CD8-positive, alpha-beta memory T cell (primary cell): ENCODE measurements around the gene LPAR1. TPM values are rescaled to one million over a fixed set of nuclear protein-coding genes. Genes with fewer than 3 reads are reported as not detected.

Experiments used
- CTCF ChIA-PET: fragments of 350-600 bp; sonication (Branson Sonifier 250); formaldehyde crosslinking; loops from one replicate; lab custom pipeline; 2021; ENCODE audit warnings: antibody characterized with exemption; lab: Charles Lee
- POLR2A ChIA-PET: fragments of 350-600 bp; sonication (Branson Sonifier 250); formaldehyde crosslinking; loops from one replicate; lab custom pipeline; 2021; ENCODE audit warnings: antibody characterized with exemption; lab: Charles Lee
- DNase-seq, 5 donors: peaks; one replicate each; pipeline versions ENCODE4 v3.0.0 to v3.0.0-alpha.2; 2020 to 2022; ENCODE audit warnings: mixed read lengths in 1 of 5
- H3K27ac ChIP-seq: one replicate; pipeline ENCODE4 v1.7.0; 2013; ENCODE audit warnings: low read depth, mild to moderate bottlenecking, low read length, moderate library complexity
- H3K27me3 ChIP-seq: 2 replicates; pipeline ENCODE4 v1.7.0; 2013; ENCODE audit warnings: low read length, mild to moderate bottlenecking; ENCODE audit not compliant: insufficient read depth, poor library complexity, severe bottlenecking
- H3K36me3 ChIP-seq: 2 replicates; pipeline ENCODE4 v1.7.0; 2013; ENCODE audit warnings: mild to moderate bottlenecking, low read length, moderate library complexity; ENCODE audit not compliant: insufficient read depth
- H3K4me1 ChIP-seq: 2 replicates; pipeline ENCODE4 v1.7.0; 2013; ENCODE audit warnings: mild to moderate bottlenecking, low read length, moderate library complexity; ENCODE audit not compliant: insufficient read depth
- H3K4me3 ChIP-seq: 2 replicates; pipeline ENCODE4 v1.7.0; 2013; ENCODE audit warnings: mild to moderate bottlenecking, low read length
- H3K9me3 ChIP-seq: 2 replicates; pipeline ENCODE4 v1.7.0; 2013; ENCODE audit warnings: mild to moderate bottlenecking, low read length
- H3K27ac Mint-ChIP-seq, 8 donors: one replicate each; pipeline ENCODE4 v1.8.0; 2020 to 2021; ENCODE audit warnings: mixed read lengths in 8 of 8, mild to moderate bottlenecking in 6 of 8, inconsistent platforms in 3 of 8, moderate library complexity in 3 of 8
- H3K27me3 Mint-ChIP-seq, 2 donors: one replicate each; pipeline ENCODE4 v1.8.0; 2020 to 2021; ENCODE audit warnings: mixed read lengths in 2 of 2, mild to moderate bottlenecking in 1 of 2, moderate library complexity in 1 of 2
- H3K36me3 Mint-ChIP-seq, 3 donors: one replicate each; pipeline ENCODE4 v1.8.0; 2020 to 2021; ENCODE audit warnings: mixed read lengths in 3 of 3, inconsistent platforms in 1 of 3, mild to moderate bottlenecking in 1 of 3
- H3K4me1 Mint-ChIP-seq, 3 donors: one replicate each; pipeline ENCODE4 v1.8.0; 2020 to 2021; ENCODE audit warnings: mixed read lengths in 3 of 3, inconsistent platforms in 1 of 3, mild to moderate bottlenecking in 1 of 3
- H3K4me3 Mint-ChIP-seq, 7 donors: one replicate each; pipeline ENCODE4 v1.8.0; 2020 to 2021; ENCODE audit warnings: mixed read lengths in 7 of 7, mild to moderate bottlenecking in 6 of 7, moderate library complexity in 4 of 7, inconsistent platforms in 2 of 7
- H3K9me3 Mint-ChIP-seq, 5 donors: one replicate each; pipeline ENCODE4 v1.8.0; 2020 to 2022; ENCODE audit warnings: mixed read lengths in 5 of 5, mild to moderate bottlenecking in 3 of 5, moderate library complexity in 2 of 5, inconsistent platforms in 1 of 5
- polyA plus RNA-seq: library from polyadenylated mRNA; unstranded; fragments of 300-500 nt; fragmentation: Illumina TruSeq; gene quantifications from one replicate; pipeline ENCODE4 v1.2.3, GENCODE V29; 2021
- total RNA-seq, 2 experiments: library from RNA; stranded (reverse); gene quantifications; one replicate each; pipeline ENCODE4 v1.2.3, GENCODE V29; 2021

The LPAR1 gene
- total and polyA plus RNA-seq, 3 experiments from 2014 or later: not detected

DNA sequence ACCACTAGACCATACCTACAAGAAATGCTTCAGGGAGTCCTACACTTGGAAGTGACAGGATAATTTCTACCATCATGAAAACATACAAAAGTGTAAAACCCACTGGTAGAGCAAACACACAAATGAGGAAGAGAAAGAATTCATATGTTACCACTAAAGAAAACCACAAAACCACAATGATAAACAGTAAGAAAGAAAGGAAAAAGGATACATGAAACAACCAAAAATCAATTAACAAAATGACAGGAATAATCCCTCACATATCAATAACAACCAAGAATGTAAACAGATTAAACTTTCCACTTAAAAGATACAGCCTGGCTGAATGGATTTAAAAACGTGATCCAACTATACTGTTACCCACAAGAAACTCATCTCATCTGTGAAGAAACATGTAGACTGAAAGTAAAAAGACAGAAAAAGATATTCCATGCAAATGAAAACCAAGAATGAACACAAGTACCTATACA lies 83.4 kb downstream of the LPAR1 start:
- Mint-ChIP-seq H3K27me3 (peaks cover 0 to 3% of the 10 kb centered on the region in 2 donors), H3K36me3 (no peaks in the 10 kb centered on the region), H3K27ac (no peak overlapping the region), H3K4me1 (no peaks in the 10 kb centered on the region), H3K9me3 (peaks cover 19 to 34% (median 21%) of the 10 kb centered on the region in 5 donors), H3K4me3 (no peak overlapping the region)
- no peak overlapping the region for H3K4me3 ChIP-seq
- no peaks in the 10 kb centered on the region for H3K4me1 ChIP-seq
- CTCF ChIA-PET: no interaction called here
- no peaks in the 10 kb centered on the region for H3K9me3 ChIP-seq
- H3K27me3 ChIP-seq: no peaks in the 10 kb centered on the region
- no peaks in the 10 kb centered on the region for H3K36me3 ChIP-seq
- no peak for DNase-seq
- POLR2A ChIA-PET: no interaction called here
- H3K27ac ChIP-seq: no peak overlapping the region

DNA sequence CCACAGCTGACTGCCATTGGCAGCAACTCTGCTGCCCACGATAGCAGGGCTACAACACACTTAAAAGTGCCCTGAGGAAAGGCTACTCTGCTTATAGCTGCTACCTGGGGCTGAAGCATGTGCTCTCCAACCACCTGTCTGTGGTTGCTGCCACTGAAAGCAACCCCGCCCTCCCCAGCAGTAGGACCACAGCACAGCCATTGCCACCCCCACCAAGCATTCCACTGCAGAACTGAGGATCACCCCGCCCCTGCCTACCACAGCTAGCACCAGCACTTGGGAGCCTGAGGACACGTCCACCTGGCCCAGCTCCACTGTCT lies 85.8 kb downstream of the LPAR1 start:
- ChIA-PET POLR2A (no interaction called here), CTCF (no interaction called here)
- Histone ChIP-seq H3K27ac (no peak overlapping the region), H3K9me3 (no peaks in the 10 kb centered on the region), H3K27me3 (no peaks in the 10 kb centered on the region), H3K4me1 (no peaks in the 10 kb centered on the region), H3K4me3 (no peak overlapping the region), H3K36me3 (no peaks in the 10 kb centered on the region)
- Mint-ChIP-seq H3K27me3 (peaks cover 0 to 3% of the 10 kb centered on the region in 2 donors), H3K4me1 (no peaks in the 10 kb centered on the region), H3K9me3 (peaks cover 17 to 22% (median 20%) of the 10 kb centered on the region in 5 donors), H3K27ac (no peak overlapping the region), H3K36me3 (no peaks in the 10 kb centered on the region), H3K4me3 (no peak overlapping the region)
- DNase-seq: no peak

DNA sequence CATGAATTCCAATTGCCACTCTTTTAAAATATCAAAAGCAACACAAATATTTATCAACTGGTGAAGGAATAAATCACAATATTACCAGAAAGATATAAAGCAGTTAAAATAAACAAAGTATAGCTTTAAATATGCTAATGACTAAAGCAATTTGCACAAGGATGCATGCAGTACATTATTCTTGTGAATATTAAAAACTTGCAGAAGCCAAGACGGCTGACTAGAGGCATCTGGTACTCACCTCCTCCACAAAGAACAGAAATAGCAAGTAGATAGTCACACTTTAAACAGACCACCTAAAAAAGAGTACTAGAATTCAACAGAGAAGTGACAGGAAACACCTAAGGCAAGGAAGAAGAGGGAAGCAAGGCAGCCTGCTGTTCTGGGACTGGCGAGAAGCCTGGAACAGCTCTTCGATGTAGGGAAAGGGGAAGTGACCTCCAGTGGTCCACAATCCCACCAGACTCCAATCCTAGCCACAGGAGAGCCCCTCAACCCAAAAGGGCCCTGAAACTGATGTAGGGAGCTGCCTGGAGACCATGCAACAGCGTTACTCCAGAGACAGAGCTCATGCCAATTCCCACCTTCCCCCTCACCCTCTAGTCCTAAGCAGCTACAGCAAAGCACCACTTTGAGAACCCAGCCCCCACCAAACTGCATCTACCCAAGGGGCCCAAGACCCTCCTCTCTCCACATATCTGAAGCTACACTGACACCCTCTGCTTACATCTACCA lies 86.3 kb downstream of the LPAR1 start:
- Mint-ChIP-seq H3K4me3 (no peak overlapping the region), H3K36me3 (no peaks in the 10 kb centered on the region), H3K4me1 (no peaks in the 10 kb centered on the region), H3K9me3 (peaks cover 17 to 22% (median 20%) of the 10 kb centered on the region in 5 donors), H3K27me3 (peaks cover 0 to 3% of the 10 kb centered on the region in 2 donors), H3K27ac (no peak overlapping the region)
- Histone ChIP-seq H3K4me3 (no peak overlapping the region), H3K9me3 (no peaks in the 10 kb centered on the region), H3K27ac (no peak overlapping the region), H3K4me1 (no peaks in the 10 kb centered on the region), H3K27me3 (no peaks in the 10 kb centered on the region), H3K36me3 (no peaks in the 10 kb centered on the region)
- DNase-seq: no peak
- ChIA-PET CTCF (no interaction called here), POLR2A (no interaction called here)

DNA sequence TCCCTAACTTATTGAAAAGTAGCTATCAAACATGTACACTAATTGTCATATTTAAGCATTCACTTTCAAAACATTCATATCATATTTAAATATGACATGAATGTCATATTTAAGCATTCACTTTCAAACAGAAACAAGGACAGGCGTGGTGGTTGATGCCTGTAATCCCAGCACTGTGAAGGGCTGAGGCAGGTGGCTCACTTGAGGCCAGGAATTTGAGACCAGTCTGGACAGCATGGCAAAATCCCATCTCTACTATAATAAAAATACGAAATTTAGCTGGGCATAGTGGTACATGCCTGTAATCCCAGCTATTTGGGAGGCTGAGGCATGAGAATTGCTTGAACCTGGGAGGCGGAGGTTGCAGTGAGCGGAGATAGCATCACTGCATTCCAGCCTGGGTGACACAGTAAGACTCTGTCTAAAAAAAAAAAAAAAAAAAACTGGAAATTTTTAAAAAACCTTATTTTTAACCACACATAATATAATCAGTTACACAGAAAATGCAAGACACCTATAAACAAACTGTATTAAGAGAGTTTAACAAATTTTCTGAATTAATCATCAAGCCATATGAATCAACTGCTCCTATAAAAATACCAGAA lies 88.1 kb downstream of the LPAR1 start:
- Histone ChIP-seq H3K27ac (no peak overlapping the region), H3K9me3 (no peaks in the 10 kb centered on the region), H3K4me1 (no peaks in the 10 kb centered on the region), H3K27me3 (no peaks in the 10 kb centered on the region), H3K4me3 (no peak overlapping the region), H3K36me3 (no peaks in the 10 kb centered on the region)
- Mint-ChIP-seq H3K27ac (no peak overlapping the region), H3K27me3 (peaks cover 0 to 6% of the 10 kb centered on the region in 2 donors), H3K36me3 (no peaks in the 10 kb centered on the region), H3K4me1 (no peaks in the 10 kb centered on the region), H3K4me3 (no peak overlapping the region), H3K9me3 (peaks cover 12 to 21% (median 16%) of the 10 kb centered on the region in 5 donors)
- no peak for DNase-seq
- ChIA-PET CTCF (no interaction called here), POLR2A (no interaction called here)

DNA sequence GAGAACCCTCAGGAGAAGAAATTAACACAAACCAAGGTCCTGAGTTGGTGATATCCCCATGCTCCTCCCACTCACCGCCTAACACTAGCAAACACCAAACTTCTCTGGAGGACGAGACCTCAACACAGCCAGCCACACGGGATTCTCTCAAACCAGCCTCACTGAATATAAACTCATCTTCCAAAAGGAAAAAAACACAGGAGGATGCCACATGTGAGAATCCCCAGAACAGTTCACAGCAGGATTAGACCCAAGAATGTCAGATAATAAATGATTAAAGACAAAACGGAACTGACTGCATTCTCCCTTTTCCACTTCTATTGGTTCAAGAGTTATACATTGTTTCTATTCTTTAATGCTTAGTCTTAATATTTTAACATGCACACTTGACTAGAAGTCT lies 89.2 kb downstream of the LPAR1 start:
- H3K27ac Mint-ChIP-seq: no peak overlapping the region
- Histone ChIP-seq H3K9me3 (no peaks in the 10 kb centered on the region), H3K27me3 (no peaks in the 10 kb centered on the region), H3K27ac (no peak overlapping the region), H3K36me3 (no peaks in the 10 kb centered on the region), H3K4me1 (no peaks in the 10 kb centered on the region), H3K4me3 (no peak overlapping the region)
- no peaks in the 10 kb centered on the region for H3K36me3 Mint-ChIP-seq
- DNase-seq: no peak
- H3K4me3 Mint-ChIP-seq: no peak overlapping the region
- ChIA-PET POLR2A (no interaction called here), CTCF (no interaction called here)
- no peaks in the 10 kb centered on the region for H3K4me1 Mint-ChIP-seq
- H3K9me3 Mint-ChIP-seq: peaks cover 9 to 16% (median 15%) of the 10 kb centered on the region in 5 donors
- peaks cover 0 to 6% of the 10 kb centered on the region in 2 donors for H3K27me3 Mint-ChIP-seq

DNA sequence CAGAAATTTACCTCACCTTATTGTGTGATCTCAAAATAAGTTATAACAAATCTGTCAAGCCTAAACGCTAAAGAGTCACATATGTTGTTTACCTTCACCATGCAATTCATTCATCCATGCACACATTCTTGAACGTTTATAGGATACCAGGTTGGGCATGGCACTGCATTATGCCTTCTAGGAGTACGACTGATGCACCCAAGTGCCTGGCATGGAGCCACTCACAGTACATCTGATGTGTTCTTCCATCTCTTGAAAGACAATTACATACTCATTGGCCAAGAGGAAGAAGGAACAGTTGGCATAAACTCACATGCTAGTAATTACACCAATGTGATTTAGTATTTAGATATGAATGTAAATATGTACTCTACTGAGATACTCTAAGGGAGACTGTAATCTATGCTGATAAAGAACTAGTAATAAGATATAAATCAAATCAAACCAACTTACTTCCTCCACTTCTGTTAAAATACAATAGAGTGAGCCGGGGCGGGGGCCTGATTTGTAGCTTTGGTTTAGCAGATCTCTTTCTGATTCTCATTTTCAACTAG lies 90.7 kb downstream of the LPAR1 start:
- DNase-seq: no peak
- Histone ChIP-seq H3K27me3 (no peaks in the 10 kb centered on the region), H3K9me3 (no peaks in the 10 kb centered on the region), H3K27ac (no peak overlapping the region), H3K4me1 (no peaks in the 10 kb centered on the region), H3K4me3 (no peak overlapping the region), H3K36me3 (no peaks in the 10 kb centered on the region)
- H3K27me3 Mint-ChIP-seq: peaks cover 0 to 5% of the 10 kb centered on the region in 2 donors
- no peaks in the 10 kb centered on the region for H3K36me3 Mint-ChIP-seq
- H3K4me1 Mint-ChIP-seq: no peaks in the 10 kb centered on the region
- H3K4me3 Mint-ChIP-seq: no peak overlapping the region
- H3K9me3 Mint-ChIP-seq: peaks cover 3 to 12% (median 5%) of the 10 kb centered on the region in 5 donors
- H3K27ac Mint-ChIP-seq: no peak overlapping the region
- ChIA-PET POLR2A (no interaction called here), CTCF (no interaction called here)

DNA sequence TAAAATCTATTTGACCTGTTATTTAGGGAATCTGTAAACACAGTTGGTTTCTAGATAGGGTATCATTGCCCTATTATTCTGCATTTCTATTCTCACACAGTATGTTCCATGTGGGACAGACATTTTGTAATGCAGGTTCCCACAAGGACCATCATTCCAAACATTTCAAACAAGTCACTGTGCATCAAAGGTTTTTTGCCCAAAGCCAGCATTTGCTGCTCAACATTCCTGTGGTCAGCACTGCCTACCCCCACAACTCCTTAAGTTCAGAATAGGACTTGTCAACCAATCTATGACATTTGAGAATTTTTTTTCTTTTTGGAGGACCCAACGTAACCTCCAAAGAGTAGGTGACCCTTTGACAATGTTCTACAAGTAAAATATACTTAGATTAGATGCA lies 95.7 kb downstream of the LPAR1 start:
- Histone ChIP-seq H3K27me3 (no peaks in the 10 kb centered on the region), H3K27ac (no peak overlapping the region), H3K9me3 (no peaks in the 10 kb centered on the region), H3K4me1 (no peaks in the 10 kb centered on the region), H3K36me3 (no peaks in the 10 kb centered on the region), H3K4me3 (no peak overlapping the region)
- no peak overlapping the region for H3K4me3 Mint-ChIP-seq
- no peaks in the 10 kb centered on the region for H3K4me1 Mint-ChIP-seq
- peaks cover 0 to 7% (median 0%) of the 10 kb centered on the region in 5 donors for H3K9me3 Mint-ChIP-seq
- CTCF ChIA-PET: no interaction called here
- no peaks in the 10 kb centered on the region for H3K36me3 Mint-ChIP-seq
- no peak for DNase-seq
- H3K27ac Mint-ChIP-seq: no peak overlapping the region
- peaks cover 0 to 4% of the 10 kb centered on the region in 2 donors for H3K27me3 Mint-ChIP-seq
- POLR2A ChIA-PET: no interaction called here

DNA sequence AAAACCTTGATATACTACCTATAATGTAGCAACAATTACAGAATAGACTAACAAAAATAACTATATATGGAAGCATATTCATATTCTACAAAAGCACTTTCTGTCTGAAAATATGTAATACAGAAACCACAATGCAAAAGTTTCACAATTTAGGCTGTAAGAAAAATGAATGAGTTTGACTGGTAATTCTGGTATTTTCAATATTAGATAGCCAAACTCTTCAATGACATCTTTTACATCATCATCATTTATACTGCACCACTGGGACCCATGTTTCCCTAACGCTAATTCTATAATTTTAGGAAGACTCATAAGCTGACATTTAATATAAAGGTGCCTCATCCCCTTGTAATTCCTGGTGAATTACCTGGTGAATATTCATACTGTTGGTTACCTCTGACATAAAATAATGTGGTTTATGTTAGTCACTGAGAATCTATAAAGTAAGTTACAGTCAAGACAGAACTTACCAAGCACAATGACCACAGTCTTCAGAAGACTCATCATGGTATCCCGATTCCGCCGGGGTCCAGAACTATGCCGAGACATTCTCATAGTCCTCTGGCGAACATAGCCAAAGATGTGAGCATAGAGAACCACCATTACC lies 97.2 kb downstream of the LPAR1 start:
- POLR2A ChIA-PET: no interaction called here
- no peaks in the 10 kb centered on the region for H3K4me1 Mint-ChIP-seq
- DNase-seq: no peak
- H3K4me3 Mint-ChIP-seq: no peak overlapping the region
- Histone ChIP-seq H3K27me3 (no peaks in the 10 kb centered on the region), H3K4me1 (no peaks in the 10 kb centered on the region), H3K27ac (no peak overlapping the region), H3K36me3 (no peaks in the 10 kb centered on the region), H3K9me3 (no peaks in the 10 kb centered on the region), H3K4me3 (no peak overlapping the region)
- CTCF ChIA-PET: no interaction called here
- H3K9me3 Mint-ChIP-seq: peaks cover 0 to 5% (median 0%) of the 10 kb centered on the region in 5 donors
- H3K36me3 Mint-ChIP-seq: no peaks in the 10 kb centered on the region
- peaks cover 0 to 4% of the 10 kb centered on the region in 2 donors for H3K27me3 Mint-ChIP-seq
- H3K27ac Mint-ChIP-seq: no peak overlapping the region
